ENCODE measurements around the gene KYAT1.
"Not testable (repeated sequence)": the region's sequence is repeated elsewhere in the genome, so short reads cannot be mapped to it uniquely, and the experiment has no call there.

KYAT1 gene

GRCh38 chr9:128882677-128883603, 1.2 kb upstream of the KYAT1 start:
- no peak for DNase-seq

DNA sequence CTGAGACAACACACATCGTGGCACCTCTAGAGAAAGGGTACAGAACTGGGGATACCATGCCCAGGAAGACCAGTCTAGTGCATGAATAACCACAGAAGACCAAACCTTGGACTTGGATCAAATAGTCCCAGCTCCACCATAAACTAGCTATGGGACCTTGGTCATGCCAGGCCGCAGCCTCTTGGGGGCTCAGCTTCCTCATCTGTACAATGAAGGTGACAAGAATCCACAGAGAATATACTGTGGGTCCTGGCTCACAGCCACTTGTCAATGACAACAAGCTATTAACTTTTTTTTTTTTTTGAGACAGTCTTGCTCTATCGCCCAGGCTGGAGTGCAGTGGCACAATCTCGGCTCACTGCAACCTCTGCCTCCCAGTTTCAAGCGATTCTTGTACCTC, 3.9 kb downstream of the KYAT1 start:
- DNase-seq, result no peak

- not testable (repeated sequence) for DNase-seq
These were observed 10.8 kb downstream of the KYAT1 start for GRCh38 chr9:128870941-128871265.

DNA sequence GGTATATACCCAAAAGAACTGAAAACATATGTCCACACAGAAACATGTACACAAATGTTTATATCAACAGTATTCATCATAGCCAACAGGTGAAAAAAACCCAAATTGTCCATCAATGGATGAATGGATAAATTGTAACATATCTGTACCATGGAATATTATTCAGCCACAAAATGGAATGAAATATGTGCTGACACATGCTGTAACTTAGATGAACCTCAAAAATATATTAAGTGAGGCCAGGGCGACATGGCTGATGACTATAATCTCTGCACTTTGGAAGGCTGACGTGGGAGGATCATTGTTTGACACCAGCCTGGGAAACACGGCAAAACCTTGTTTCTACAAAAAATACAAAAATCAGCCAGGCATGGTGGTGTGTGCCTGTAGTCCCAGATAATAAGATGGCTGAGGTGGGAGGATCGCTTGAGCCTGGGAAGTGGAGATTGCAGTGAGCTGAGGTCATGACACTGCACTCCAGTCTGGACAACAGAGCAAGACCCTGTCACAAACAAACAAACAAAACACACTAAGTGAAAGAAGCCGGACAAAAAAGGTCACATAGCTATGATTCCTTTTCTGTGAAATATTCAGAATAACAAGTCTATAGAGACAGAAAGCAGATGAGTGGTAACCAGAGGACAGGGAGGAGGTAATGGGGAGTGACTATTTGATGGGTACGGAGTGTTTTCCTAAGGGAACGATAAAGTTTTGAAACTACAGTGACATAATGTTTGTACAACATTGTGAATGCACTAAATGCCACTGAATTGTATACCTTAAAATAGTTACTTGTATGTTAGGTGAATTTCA, 11.4 kb downstream of the KYAT1 start:
- DNase-seq, result no peak

- DNase-seq, result peak; percentile 75
These were observed 18.1 kb downstream of the KYAT1 start for GRCh38 chr9:128863647-128864046.

- DNase-seq, result no peak
These were observed 19.3 kb downstream of the KYAT1 start for GRCh38 chr9:128862401-128862851.

GRCh38 chr9:128861501-128861900, 20.2 kb downstream of the KYAT1 start:
- DNase-seq, result no peak

DNA sequence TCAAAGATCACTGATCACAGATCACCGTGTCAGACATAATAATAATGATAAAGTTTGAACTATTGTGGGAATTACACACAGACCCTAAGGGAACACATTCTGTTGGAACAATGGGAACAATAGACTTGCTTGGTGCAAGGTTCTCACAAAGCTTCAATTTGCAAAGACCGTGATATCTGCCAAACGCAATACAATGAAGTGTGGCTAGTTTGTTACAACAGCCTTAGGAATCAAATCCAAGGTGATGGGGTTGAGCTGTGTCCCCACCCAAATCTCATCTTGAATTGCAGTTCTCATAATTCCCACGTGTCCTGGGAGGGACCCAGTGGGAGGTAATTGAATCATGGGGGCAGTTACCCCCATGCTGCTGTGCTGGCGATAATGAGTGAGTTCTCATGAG, 20.8 kb downstream of the KYAT1 start:
- DNase-seq, result no peak

DNA sequence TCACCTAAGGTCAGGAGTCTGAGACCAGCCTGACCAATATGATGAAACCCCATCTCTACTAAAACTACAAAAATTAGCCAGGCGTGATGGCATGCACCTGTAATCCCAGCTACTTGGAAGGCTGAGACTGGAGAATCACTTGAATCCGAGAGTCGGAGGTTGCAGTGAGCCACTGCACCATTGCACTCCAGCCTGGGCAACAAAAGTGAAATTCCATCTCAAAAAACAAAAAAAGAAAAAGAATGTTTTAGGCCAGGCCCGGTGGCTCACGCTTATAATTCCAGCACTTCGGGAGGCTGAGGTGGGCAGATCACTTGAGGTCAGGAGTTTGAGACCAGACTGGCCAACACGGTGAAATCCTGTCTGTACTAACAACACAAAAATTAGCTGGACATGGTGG, 23.3 kb downstream of the KYAT1 start:
- DNase-seq, result not testable (repeated sequence)

DNA sequence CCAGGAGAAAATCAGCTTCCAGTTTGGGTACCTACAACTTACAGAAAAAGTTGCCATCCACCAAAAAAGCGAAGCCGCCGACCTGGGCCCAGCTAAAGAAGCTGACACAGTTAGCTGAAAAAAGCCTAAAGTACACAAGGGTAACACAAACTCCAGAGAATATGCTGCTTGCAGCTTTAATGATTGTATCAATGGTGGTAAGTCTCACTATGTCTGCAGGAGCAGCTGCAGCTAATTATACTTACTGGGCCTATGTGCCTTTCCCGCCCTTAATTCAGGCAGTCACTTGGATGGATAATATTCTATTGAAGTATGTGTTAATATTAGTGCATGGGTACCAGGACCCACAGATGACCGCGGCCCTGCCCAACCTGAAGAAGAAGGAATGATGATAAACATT, 27.3 kb downstream of the KYAT1 start:
- DNase-seq, result not testable (repeated sequence)

- not testable (repeated sequence) for DNase-seq
These were observed 29.1 kb downstream of the KYAT1 start for GRCh38 chr9:128852646-128853045.

- peak; percentile 10 for DNase-seq
These were observed 29.8 kb downstream of the KYAT1 start for GRCh38 chr9:128851779-128852600.

DNA sequence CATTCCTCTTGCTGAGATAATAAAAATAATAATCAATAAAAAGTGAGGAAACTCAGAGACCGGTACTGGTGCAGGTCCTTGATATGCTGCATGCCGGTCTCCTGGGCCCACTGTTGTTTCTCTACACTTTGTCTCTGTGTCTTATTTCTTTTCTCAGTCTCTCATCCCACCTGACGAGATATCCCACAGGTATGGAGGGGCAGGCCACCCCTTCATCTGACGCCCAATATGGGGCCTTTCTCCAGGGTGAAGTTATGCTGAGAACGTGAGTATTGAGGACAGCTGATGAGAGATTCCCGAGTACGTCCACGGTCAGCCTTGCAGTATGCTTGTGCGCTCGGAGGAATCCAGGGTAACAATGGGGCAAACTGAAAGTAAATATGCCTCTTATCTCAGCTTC, 30.7 kb downstream of the KYAT1 start:
- not testable (repeated sequence) for DNase-seq

GRCh38 chr9:128847803-128848202, 33.9 kb downstream of the KYAT1 start:
- no peak for DNase-seq

GRCh38 chr9:128846680-128847030, 35.1 kb downstream of the KYAT1 start:
- no peak for DNase-seq

DNA sequence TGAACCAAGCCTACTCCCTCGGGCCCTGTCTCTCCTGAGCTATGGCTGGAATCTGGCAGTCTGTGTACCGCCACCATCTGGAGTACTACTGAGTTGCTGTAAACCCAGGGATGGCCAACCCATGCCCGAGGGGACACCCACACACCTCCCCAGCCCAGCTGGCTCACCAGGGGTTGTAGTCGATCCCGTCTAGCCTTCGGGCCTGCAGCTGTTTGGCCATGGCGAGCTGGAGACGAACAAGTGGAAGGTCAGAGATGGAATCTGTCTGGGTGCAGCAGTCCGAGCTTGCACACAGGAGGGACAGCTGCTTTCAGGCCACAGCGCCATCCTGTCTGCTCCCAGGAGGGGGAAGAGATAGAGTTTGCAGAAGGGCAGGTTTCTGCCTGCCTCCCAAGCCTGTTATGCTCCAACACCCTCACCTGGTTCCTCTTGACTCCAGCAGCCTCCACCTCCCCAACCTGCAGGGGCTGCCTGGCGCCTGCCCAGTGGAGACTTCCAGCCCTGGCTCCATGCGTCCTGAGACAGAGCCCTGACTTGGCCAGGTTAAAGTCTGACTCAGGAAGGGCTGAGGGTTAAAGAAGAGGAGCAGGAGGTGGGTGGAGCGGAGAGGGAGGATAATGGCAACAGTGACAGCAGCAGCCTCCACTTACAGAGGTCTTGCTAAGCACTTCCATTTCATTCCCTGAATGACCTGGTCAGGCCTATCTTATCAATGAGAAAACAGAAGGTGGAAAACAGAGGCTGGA, 36.4 kb downstream of the KYAT1 start:
- no peak for DNase-seq

- not testable (repeated sequence) for DNase-seq
These were observed 38.6 kb downstream of the KYAT1 start for GRCh38 chr9:128843171-128843570.

DNA sequence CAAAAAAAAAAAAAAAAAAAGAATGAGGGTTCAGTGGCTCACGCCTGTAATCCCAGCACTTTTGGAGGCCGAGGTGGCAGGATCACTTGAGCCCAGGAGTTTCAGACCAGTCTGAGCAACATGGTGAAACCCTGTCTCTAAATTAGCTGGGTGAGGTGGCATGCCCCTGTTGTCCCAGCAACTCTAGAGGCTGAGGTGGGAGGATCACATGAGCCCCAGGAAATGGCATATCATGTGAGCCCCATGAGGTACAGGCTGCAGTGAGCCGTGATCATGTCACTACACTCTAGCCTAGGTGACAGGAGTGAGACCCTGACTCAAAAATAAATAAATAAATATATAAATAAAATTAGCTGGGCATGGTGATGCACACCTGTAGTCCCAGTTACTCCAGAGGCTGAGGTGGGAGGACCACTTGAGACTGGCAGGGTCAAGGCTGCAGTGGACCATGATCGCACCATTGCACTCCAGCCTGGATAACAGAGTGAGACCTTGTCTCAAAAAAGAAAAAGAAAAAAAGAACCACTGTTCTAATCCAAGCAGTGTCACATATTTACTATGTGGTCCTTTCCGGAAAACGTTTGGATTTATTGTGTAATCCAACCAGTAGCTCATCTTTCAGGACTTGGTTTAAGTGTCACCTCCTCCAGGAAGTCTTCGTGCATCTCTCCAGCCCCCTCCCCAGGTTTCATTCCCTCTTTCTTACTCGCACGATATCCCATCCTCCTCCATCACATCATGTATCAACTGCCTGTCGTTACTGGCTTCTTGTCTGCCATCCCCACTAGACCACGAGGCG, 39.9 kb downstream of the KYAT1 start:
- DNase-seq, result no peak

DNA sequence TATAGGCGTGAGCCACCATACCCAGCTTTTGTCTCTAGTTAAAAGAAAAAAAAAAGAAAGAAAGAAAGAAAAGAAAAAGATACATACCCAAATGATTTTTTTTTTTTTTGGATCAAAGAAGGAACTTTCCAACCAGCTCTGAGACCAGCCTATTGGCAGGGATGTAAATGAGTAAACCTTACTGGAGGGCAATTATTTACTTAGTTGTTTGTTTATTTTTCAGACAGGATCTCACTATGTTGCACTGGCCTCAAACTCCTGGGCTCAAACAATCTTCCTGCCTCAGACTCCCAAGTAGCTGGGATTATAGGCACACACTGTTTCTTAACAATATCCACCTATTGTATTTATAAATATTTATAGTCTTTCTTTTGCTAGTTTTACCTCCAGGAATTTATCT, 41.2 kb downstream of the KYAT1 start:
- no peak for DNase-seq

- DNase-seq, result no peak
These were observed 43.4 kb downstream of the KYAT1 start for GRCh38 chr9:128838338-128838737.

DNA sequence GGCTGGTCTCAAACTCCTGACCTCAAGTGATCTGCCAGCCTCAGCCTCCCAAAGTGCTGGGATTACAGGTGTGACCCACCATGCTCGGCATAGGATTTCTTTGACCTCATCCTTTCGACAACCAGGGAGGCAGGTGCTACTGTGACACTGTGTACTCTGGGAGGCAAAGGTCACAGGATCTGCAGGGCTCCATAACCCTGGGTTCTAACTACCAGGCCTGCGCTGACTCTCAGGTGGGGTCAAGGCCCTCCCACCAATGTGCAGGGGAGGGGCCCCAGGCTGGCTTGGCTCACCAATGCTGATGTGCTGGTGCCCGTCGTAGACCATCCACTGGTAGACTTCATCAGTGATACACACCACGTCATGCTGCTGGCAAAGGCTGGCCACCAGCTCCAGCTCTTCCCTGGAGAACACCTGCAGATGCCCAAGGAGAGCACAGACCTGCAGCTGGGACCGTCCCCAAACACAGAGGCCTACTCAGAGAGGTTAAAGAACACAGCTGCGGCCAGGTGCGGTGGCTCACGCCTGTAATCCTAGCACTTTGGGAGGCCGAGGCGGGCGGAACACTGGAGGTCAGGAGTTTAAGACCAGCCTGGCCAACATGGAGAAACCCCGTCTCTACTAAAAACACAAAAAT, 45.1 kb downstream of the KYAT1 start:
- DNase-seq, result no peak

All from KG1 (cell line).